Measurements from ENCODE around the gene RAB13. TPM values are rescaled to one million over a fixed set of nuclear protein-coding genes. Genes with fewer than 3 reads are reported as not detected.

RAB13 gene
- total and polyA plus RNA-seq, 2 donors (not counting 1 experiment from before 2014, with no cell fraction given), result 0.09 to 9.7 TPM

DNA sequence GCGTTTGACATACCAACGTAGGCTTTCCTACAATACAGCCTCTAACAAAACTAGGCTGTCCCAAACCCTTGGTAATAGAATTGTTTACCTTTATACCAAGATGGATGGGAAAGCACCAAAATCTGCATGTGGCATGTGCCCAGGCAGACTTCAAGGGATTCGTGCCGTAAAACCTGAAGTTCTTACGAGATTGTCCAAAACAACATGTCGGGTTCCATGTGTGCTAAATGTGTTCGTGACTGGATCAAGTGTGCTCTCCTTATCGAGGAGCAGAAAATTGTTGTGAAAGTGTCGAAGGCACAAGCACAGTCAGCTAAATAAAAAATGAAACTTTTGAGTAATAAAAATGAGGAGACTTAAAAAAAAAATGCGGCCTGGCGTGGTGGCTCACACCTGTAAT, 9.5 kb upstream of the RAB13 start:
- DNase-seq (no peak), ATAC-seq (ENCODE audit: low read depth) (no peak)
- Mint-ChIP-seq H3K9me3 (ENCODE audit: insufficient read depth) (no peaks in the 10 kb centered on the region), H3K27ac (no peak overlapping the region), H3K4me1 (peaks cover 18% of the 10 kb centered on the region), H3K27me3 (no peaks in the 10 kb centered on the region), H3K4me3 (no peak overlapping the region)
- Histone ChIP-seq H3K4me3 (ENCODE audit: control extremely low read depth in 1 of 5, extremely low read depth in 1 of 5, insufficient read depth in 1 of 5, low read depth in 2 of 5, low read length in 4 of 5) (no peak overlapping the region), H3K4me1 (ENCODE audit: control insufficient read depth in 2 of 2, insufficient read depth in 2 of 2, low read length in 2 of 2) (peaks cover 20 to 21% of the 10 kb centered on the region in 2 donors), H2AFZ (ENCODE audit: insufficient read depth, low read depth, low read length, poor library complexity, severe bottlenecking) (no peak overlapping the region), H3K9me3 (ENCODE audit: control extremely low read depth in 1 of 3, control insufficient read depth in 2 of 3, insufficient read depth in 1 of 3, low read length in 2 of 3) (no peaks in the 10 kb centered on the region), H3K4me2 (replicated peaks; ENCODE audit: low read depth, low read length, poor library complexity, severe bottlenecking) (no peak overlapping the region), H3K36me3 (replicated peaks in 1 of 2; ENCODE audit: control extremely low read depth in 1 of 2, control insufficient read depth in 1 of 2, extremely low read depth in 1 of 2, insufficient read depth in 2 of 2, low read length in 1 of 2) (peaks cover 14 to 35% of the 10 kb centered on the region in 2 experiments), H3K27ac (ENCODE audit: low read length in 2 of 2) (no peak overlapping the region), H3K79me2 (ENCODE audit: control insufficient read depth, insufficient read depth, low read length) (peaks cover 24% of the 10 kb centered on the region), H3K27me3 (replicated peaks in 1 of 4; ENCODE audit: control extremely low read depth in 1 of 4, control insufficient read depth in 3 of 4, insufficient read depth in 4 of 4, low read length in 3 of 4) (no peaks in the 10 kb centered on the region), H3K9ac (ENCODE audit: low read length) (no peak overlapping the region), H4K20me1 (ENCODE audit: control insufficient read depth, insufficient read depth, low read length, poor library complexity, severe bottlenecking) (no peaks in the 10 kb centered on the region)
- ChIA-PET CTCF (interaction anchor here (0.9 kb wide), 1 partner anchor 276 kb away, joined by 3 read pairs; no protein-coding TSS in a partner anchor), POLR2A (interaction anchor here (0.6 to 0.8 kb wide), 2 partner anchors 100 to 205 kb away, joined by 3 to 4 read pairs; no protein-coding TSS in a partner anchor)
- TF ChIP-seq, protein P1, sequence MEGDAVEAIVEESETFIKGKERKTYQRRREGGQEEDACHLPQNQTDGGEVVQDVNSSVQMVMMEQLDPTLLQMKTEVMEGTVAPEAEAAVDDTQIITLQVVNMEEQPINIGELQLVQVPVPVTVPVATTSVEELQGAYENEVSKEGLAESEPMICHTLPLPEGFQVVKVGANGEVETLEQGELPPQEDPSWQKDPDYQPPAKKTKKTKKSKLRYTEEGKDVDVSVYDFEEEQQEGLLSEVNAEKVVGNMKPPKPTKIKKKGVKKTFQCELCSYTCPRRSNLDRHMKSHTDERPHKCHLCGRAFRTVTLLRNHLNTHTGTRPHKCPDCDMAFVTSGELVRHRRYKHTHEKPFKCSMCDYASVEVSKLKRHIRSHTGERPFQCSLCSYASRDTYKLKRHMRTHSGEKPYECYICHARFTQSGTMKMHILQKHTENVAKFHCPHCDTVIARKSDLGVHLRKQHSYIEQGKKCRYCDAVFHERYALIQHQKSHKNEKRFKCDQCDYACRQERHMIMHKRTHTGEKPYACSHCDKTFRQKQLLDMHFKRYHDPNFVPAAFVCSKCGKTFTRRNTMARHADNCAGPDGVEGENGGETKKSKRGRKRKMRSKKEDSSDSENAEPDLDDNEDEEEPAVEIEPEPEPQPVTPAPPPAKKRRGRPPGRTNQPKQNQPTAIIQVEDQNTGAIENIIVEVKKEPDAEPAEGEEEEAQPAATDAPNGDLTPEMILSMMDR (IDR thresholded peaks at IDR 0.05), result no peak
- TF ChIP-seq EZH2 (IDR thresholded peaks at IDR 0.05; ENCODE audit: borderline replicate concordance, insufficient read depth, low read depth, low read length, poor library complexity, severe bottlenecking), result no peak
- intact Hi-C loops (cut with micrococcal nuclease), result no loop called here
- 98% methylated on average over 9 of the region's 11 CpGs for WGBS (ENCODE audit: insufficient coverage)

DNA sequence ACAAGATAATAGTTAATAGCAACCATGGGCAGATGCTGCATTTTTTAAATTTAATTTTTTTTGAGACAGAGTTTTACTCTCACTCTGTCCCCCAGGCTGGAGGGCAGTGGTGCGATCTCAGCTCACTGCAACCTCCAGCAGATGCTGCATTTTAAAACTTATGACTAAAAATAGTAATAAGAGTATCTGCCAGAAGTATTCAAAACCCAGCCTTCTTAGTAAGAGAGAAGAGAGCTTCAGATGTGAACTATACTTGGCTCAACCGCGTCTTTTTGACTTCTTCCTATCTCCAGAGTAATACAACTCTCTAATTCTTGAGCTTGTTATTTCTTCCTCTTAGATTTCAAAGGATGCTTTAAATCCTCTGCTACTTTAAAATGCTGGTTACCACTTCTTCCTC, 9.1 kb upstream of the RAB13 start:
- CTCF ChIA-PET, result interaction anchor here (0.9 kb wide), 1 partner anchor 277 kb away, joined by 3 read pairs; no protein-coding TSS in a partner anchor
- Histone ChIP-seq H3K4me3 (ENCODE audit: control extremely low read depth in 1 of 5, extremely low read depth in 1 of 5, insufficient read depth in 1 of 5, low read depth in 2 of 5, low read length in 4 of 5) (no peak overlapping the region), H3K36me3 (replicated peaks in 1 of 2; ENCODE audit: control extremely low read depth in 1 of 2, control insufficient read depth in 1 of 2, extremely low read depth in 1 of 2, insufficient read depth in 2 of 2, low read length in 1 of 2) (peaks cover 14 to 35% of the 10 kb centered on the region in 2 experiments), H2AFZ (ENCODE audit: insufficient read depth, low read depth, low read length, poor library complexity, severe bottlenecking) (no peak overlapping the region), H3K79me2 (ENCODE audit: control insufficient read depth, insufficient read depth, low read length) (peaks cover 25% of the 10 kb centered on the region), H3K9ac (ENCODE audit: low read length) (no peak overlapping the region), H3K4me1 (ENCODE audit: control insufficient read depth in 2 of 2, insufficient read depth in 2 of 2, low read length in 2 of 2) (peaks cover 21 to 24% of the 10 kb centered on the region in 2 donors), H3K27ac (ENCODE audit: low read length in 2 of 2) (no peak overlapping the region), H3K9me3 (ENCODE audit: control extremely low read depth in 1 of 3, control insufficient read depth in 2 of 3, insufficient read depth in 1 of 3, low read length in 2 of 3) (no peaks in the 10 kb centered on the region), H3K4me2 (replicated peaks; ENCODE audit: low read depth, low read length, poor library complexity, severe bottlenecking) (no peak overlapping the region), H3K27me3 (replicated peaks in 1 of 4; ENCODE audit: control extremely low read depth in 1 of 4, control insufficient read depth in 3 of 4, insufficient read depth in 4 of 4, low read length in 3 of 4) (no peaks in the 10 kb centered on the region), H4K20me1 (ENCODE audit: control insufficient read depth, insufficient read depth, low read length, poor library complexity, severe bottlenecking) (no peaks in the 10 kb centered on the region)
- intact Hi-C loops (cut with micrococcal nuclease), result no loop called here
- no peak overlapping the region for H3K27ac Mint-ChIP-seq
- H3K4me1 Mint-ChIP-seq, result peaks cover 22% of the 10 kb centered on the region
- TF ChIP-seq EZH2 (IDR thresholded peaks at IDR 0.05; ENCODE audit: borderline replicate concordance, insufficient read depth, low read depth, low read length, poor library complexity, severe bottlenecking), result no peak
- TF ChIP-seq, protein P1 (IDR thresholded peaks at IDR 0.05), result no peak
- DNase-seq (no peak), ATAC-seq (ENCODE audit: low read depth) (no peak)
- no peaks in the 10 kb centered on the region for H3K9me3 Mint-ChIP-seq (ENCODE audit: insufficient read depth)
- no peak overlapping the region for H3K4me3 Mint-ChIP-seq
- no CpG with 5 or more reads among the region's 3 CpGs for WGBS (ENCODE audit: insufficient coverage)
- no peaks in the 10 kb centered on the region for H3K27me3 Mint-ChIP-seq
- POLR2A ChIA-PET, result interaction anchor here (0.6 to 0.8 kb wide), 2 partner anchors 99 to 205 kb away, joined by 3 to 4 read pairs; no protein-coding TSS in a partner anchor
